NCI-H2107 treated with DMSO at 0.1 percent for 48 hours (cell line): ENCODE results near the gene DPY19L3.
"Not testable (repeated sequence)": the region's sequence is repeated elsewhere in the genome, so short reads cannot be mapped to it uniquely, and the experiment has no call there.

Experiments used
- DNase-seq: peaks from one replicate; lab custom pipeline; 2025; ENCODE audit not compliant: unreplicated experiment; lab: John Stamatoyannopoulos, UW

Gene DPY19L3

DNA sequence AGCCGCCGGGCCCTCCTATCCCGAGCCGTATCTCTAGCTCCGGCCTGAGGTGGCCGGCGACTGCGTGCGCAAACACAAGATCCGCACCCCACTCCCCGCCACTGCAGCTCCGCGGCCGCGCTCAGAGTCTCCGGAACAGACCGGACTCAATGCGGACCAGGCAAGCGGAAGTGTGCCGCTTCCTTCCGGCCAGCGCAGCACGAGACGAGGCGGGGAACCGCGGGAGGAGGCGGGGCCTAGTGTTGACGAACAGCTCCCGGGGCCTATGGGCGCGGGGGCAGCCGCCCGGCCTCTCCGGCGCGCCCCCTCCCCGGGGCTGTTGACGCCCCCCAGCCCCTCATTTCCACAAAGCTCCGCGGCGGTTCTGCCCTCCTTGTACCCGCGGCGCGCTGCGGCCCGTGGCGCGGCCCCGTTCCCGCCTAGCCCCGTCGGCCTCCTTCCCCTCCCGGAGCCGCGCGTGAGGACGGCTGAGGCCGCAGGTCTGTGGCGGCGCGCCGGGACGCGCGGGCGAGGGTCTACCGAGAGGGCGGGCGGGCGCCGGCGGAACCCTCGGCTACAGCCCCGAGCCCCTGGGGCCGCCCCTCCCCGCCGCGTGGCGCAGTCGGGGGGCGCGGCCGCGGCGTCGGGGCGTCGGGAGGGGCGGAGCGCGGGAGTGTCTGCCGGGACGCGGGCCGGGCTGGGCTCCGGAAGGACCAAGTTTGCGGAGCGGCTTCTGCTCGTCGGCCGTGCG lies at the start of gene DPY19L3:
Gene DPY19L3, plus strand, starts transcription at position 340 of the 730 bp plus-strand sequence. CDS start 2,484 bp downstream, outside the sequence.
- DNase-seq = peak; percentile 74

GRCh38 chr19:32357720-32358119 lies 47.9 kb upstream of the DPY19L3 start:
- no peak for DNase-seq

GRCh38 chr19:32358321-32358720 lies 47.2 kb upstream of the DPY19L3 start:
- DNase-seq = no peak

DNA sequence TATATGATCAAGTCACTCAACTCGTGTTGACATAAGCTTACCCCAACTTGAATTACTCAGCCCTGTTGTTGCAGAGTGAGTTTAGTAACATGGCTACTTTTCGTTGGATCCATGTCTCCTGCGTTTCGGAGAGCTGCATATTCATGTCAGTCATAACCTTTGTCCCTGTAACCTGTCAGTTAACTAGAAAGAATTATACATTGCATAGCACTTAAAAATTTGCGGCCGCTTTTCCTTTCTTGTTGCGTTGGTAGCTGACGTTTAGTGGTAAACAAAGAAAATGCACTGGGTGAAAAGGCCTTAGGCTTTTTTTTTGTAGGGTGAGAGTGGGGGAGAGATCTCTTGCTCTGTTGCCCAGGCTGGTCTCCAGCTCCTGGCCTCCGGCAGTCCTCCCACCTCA lies 46.0 kb upstream of the DPY19L3 start:
- DNase-seq = no peak

- no peak for DNase-seq
Observed at GRCh38 chr19:32361574-32362317, 43.8 kb upstream of the DPY19L3 start.

DNA sequence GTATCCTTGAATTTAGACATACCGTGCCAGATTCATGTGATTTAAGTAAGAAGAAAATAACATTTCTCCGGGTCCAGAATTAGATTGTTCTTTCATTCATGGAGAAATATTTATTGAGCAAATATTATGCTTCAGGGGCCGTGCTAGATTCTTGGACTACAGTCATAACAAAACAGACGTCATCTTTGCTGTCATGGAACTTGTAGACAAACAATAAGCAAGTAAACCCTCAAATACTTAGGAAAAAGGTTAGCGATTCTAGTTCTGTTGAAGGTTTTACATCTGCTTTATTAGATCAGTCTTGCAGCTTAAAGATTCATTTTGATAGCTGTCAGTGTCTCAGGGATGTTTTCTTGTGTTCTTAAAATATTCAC lies 43.3 kb upstream of the DPY19L3 start:
- DNase-seq = no peak

DNA sequence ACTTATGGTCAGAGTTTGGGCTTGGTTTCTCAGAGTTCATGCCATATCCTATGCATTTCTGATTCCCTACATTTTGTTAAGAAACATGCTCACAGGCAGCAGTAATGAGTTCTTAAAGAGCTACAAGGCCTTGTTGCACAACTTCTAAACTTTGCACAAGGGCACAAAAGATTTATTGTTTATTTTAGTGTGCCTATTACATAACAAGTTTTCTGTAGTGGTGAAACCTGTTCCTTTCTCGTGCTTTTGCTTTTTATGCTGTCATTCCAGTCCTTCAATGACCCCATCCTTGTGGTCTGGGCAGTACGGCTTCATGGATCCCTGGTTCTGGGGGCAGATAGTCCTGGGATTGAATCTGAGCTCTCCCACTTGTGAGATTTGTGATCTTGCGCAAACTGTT lies 42.4 kb upstream of the DPY19L3 start:
- no peak for DNase-seq

- no peak for DNase-seq
Observed at GRCh38 chr19:32363632-32364031, 41.9 kb upstream of the DPY19L3 start.

DNA sequence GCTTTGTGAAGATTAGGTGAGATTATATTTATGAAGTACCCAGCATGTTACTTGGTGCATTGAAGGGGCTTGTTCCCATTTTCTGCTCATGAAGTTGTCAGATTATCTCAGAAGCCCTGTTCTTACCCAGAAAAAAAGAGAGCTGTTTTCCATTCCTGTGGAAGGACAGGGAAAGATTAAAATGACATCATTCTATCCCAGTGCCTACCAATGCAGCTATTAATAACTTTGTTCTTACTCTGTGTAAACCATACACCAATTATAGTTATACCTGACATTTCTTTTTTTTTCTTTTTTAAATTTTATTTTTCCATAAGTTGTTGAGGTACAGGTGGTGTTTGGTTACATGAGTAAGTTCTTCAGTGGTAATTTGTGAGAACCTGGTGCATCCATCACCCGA lies 41.5 kb upstream of the DPY19L3 start:
- DNase-seq = no peak

GRCh38 chr19:32367063-32367462 lies 38.5 kb upstream of the DPY19L3 start:
- no peak for DNase-seq

- no peak for DNase-seq
Observed at GRCh38 chr19:32367948-32368536, 37.5 kb upstream of the DPY19L3 start.

- DNase-seq = no peak
Observed at GRCh38 chr19:32368787-32369186, 36.8 kb upstream of the DPY19L3 start.

- no peak for DNase-seq
Observed at GRCh38 chr19:32372726-32373517, 32.6 kb upstream of the DPY19L3 start.

GRCh38 chr19:32373585-32374295 lies 31.8 kb upstream of the DPY19L3 start:
- peak; percentile 70 for DNase-seq

- DNase-seq = not testable (repeated sequence)
Observed at GRCh38 chr19:32374362-32374761, 31.2 kb upstream of the DPY19L3 start.

- DNase-seq = not testable (repeated sequence)
Observed at GRCh38 chr19:32377088-32377487, 28.5 kb upstream of the DPY19L3 start.

DNA sequence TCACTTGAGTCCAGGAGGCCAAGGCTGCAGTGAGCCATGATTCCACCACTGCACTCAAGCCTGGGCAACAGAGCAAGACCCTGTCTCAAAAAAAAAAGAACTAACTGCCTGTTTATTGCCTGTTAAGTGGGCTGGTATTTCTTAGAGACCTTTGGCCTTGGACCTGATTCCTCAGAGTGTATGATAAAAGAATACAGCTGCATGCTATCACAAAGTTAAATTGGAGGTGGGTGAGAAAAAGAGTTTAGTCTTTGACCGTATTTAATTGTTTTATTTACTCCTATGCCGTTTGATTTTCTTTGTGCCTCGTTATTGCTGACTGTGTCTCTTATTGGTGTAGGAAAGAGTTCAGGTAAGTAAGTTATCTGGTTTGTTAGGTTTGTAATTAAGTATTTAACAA lies 25.3 kb upstream of the DPY19L3 start:
- DNase-seq = no peak

GRCh38 chr19:32387701-32388392 lies 17.7 kb upstream of the DPY19L3 start:
- no peak for DNase-seq

- no peak for DNase-seq
Observed at GRCh38 chr19:32388393-32388855, 17.1 kb upstream of the DPY19L3 start.

DNA sequence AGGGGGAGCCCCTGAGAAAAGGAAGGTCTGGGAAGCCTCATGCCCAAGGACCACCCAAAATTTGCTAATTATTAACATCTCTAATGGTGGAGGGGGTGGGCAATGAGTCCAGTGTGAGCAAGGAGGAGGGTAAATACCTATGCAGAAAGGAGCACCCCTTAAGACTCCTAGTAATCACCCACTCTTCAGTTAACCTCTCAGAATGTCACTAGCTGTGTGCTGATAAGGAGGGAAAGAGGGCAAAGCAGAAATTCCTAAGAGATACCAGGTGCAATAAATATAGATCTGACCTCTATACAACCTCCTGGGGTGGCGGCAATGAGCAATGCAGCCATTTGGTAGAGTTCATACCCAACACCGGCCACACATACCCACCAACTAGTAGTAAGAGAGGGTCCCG lies 12.7 kb upstream of the DPY19L3 start:
- no peak for DNase-seq
